ENCODE measurements around the gene TRIM16. TPM values are rescaled to one million over a fixed set of nuclear protein-coding genes. Genes with fewer than 3 reads are reported as not detected.

TRIM16 gene
- total and polyA plus RNA-seq, 9 of the 15 experiments (the other 6 are each of a cell fraction or from before 2014, with no cell fraction given) = 3.5 to 9.2 (median 8.2) TPM

DNA sequence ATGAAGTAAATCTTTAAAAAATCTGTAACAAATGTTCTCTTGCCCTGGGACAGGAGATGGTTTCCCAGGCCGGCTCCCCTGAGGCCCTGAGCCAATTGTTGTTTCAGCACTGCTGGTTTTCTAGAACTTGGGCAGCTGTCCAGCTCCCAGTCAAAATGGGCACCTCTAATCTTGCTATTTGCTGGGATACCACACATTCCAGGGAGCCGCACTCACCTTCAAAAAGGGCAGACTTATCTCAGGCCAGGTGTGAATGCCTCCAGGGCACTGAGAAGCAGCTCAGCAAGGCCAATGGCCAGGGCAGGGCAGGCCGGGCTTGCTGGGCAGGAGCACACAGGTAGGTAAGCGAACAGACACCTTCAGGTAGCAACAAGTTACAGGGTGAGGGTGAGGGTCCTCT is 24.4 kb downstream of the TRIM16 start:
- in situ Hi-C loops (cut with MboI) (no loop called here), intact Hi-C loops (cut with micrococcal nuclease) (no loop called here)
- no TSS peak for BruUV-seq (replicated peaks)
- H3K9me1 ChIP-seq (ENCODE audit: control insufficient read depth, insufficient read depth, low read length) = no peaks in the 10 kb centered on the region
- ChIA-PET CTCF (ENCODE audit: low intra/inter-chr PET ratio) (no interaction called here), POLR2A (no interaction called here)
- DNase-seq (ENCODE audit: extremely low read depth in 1 of 4, low spot score in 3 of 4) = no peak
- no peaks in the 10 kb centered on the region for H3K27me3 ChIP-seq (ENCODE audit: control insufficient read depth in 2 of 2, insufficient read depth in 2 of 2, low read length in 2 of 2)
- no peak overlapping the region for H3K27ac ChIP-seq (ENCODE audit: extremely low read depth, low read depth, low read length)
- no peaks in the 10 kb centered on the region for H3K79me2 ChIP-seq (ENCODE audit: control insufficient read depth, insufficient read depth, low read length)
- no peaks in the 10 kb centered on the region for H4K20me1 ChIP-seq (replicated peaks; ENCODE audit: control insufficient read depth, insufficient read depth, low read length)
- ATAC-seq = no peak
- H3K4me3 ChIP-seq = no peak overlapping the region
- no peaks in the 10 kb centered on the region for H3K9me3 ChIP-seq (replicated peaks; ENCODE audit: control insufficient read depth, insufficient read depth, low read depth, low read length)
- no peak for TF ChIP-seq RBM15 (IDR thresholded peaks at IDR 0.05; ENCODE audit: insufficient read depth, low read length)
- H3K4me1 ChIP-seq (replicated peaks in 1 of 2; ENCODE audit: control insufficient read depth in 2 of 2, insufficient read depth in 2 of 2, low read length in 2 of 2) = no peaks in the 10 kb centered on the region
- H3K4me2 ChIP-seq (ENCODE audit: insufficient read depth, low read length) = no peak overlapping the region
- peaks cover 8% of the 10 kb centered on the region; the same call in 1 of the 3 replicates for H3K36me3 ChIP-seq (ENCODE audit: control insufficient read depth, insufficient read depth, low read length)
- H3K9ac ChIP-seq (ENCODE audit: insufficient read depth in 1 of 2, low read depth in 2 of 2, low read length in 2 of 2) = no peak overlapping the region
- FAIRE-seq = no peak
- WGBS (ENCODE audit: insufficient coverage, low coverage, missing lambda C conversion rate) = 92% methylated on average over 2 of the region's 4 CpGs
- no peak overlapping the region for H2AFZ ChIP-seq (ENCODE audit: low read depth, low read length)

DNA sequence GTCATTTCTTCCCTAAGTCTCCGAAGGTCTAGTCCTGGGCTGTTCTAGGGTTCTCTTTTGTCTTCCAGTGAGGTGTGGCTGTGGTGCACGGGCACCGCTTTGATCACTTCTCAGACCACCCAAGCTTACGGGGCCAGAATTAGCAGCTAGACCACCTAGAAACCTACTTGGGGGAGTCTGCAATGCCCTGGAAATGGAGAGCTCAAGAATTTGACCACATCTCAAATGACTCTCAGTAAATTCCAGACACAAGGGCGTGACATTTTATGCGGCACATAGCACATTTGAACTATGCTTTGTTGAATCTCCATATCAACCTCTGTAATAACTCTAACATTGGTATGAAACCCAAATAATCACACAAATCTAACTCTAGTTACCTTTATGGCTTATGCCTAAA is 24.9 kb downstream of the TRIM16 start:
- in situ Hi-C loops (cut with MboI) (no loop called here), intact Hi-C loops (cut with micrococcal nuclease) (no loop called here)
- H3K4me2 ChIP-seq (ENCODE audit: insufficient read depth, low read length) = no peak overlapping the region
- H2AFZ ChIP-seq (ENCODE audit: low read depth, low read length) = no peak overlapping the region
- no peaks in the 10 kb centered on the region for H3K9me1 ChIP-seq (ENCODE audit: control insufficient read depth, insufficient read depth, low read length)
- FAIRE-seq (no peak), DNase-seq (ENCODE audit: extremely low read depth in 1 of 4, low spot score in 3 of 4) (no peak), ATAC-seq (no peak)
- H3K9me3 ChIP-seq (replicated peaks; ENCODE audit: control insufficient read depth, insufficient read depth, low read depth, low read length) = no peaks in the 10 kb centered on the region
- no peaks in the 10 kb centered on the region for H3K79me2 ChIP-seq (ENCODE audit: control insufficient read depth, insufficient read depth, low read length)
- H3K36me3 ChIP-seq (ENCODE audit: control insufficient read depth, insufficient read depth, low read length) = peaks cover 8% of the 10 kb centered on the region; the same call in 1 of the 3 replicates
- no peaks in the 10 kb centered on the region for H4K20me1 ChIP-seq (replicated peaks; ENCODE audit: control insufficient read depth, insufficient read depth, low read length)
- CTCF ChIA-PET (ENCODE audit: low intra/inter-chr PET ratio) = no interaction called here
- H3K27ac ChIP-seq (ENCODE audit: extremely low read depth, low read depth, low read length) = no peak overlapping the region
- POLR2A ChIA-PET = no interaction called here
- H3K4me1 ChIP-seq (replicated peaks in 1 of 2; ENCODE audit: control insufficient read depth in 2 of 2, insufficient read depth in 2 of 2, low read length in 2 of 2) = no peaks in the 10 kb centered on the region
- H3K4me3 ChIP-seq = no peak overlapping the region
- no peaks in the 10 kb centered on the region for H3K27me3 ChIP-seq (ENCODE audit: control insufficient read depth in 2 of 2, insufficient read depth in 2 of 2, low read length in 2 of 2)
- H3K9ac ChIP-seq (ENCODE audit: insufficient read depth in 1 of 2, low read depth in 2 of 2, low read length in 2 of 2) = no peak overlapping the region
- WGBS (ENCODE audit: insufficient coverage, low coverage, missing lambda C conversion rate) = 92% methylated on average over 6 of the region's 6 CpGs
- BruUV-seq (replicated peaks) = no TSS peak
- TF ChIP-seq, protein P1, sequence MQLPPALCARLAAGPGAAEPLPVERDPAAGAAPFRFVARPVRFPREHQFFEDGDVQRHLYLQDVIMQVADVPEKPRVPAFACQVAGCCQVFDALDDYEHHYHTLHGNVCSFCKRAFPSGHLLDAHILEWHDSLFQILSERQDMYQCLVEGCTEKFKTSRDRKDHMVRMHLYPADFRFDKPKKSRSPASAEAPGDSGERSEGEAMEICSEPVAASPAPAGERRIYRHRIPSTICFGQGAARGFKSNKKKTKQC (CRISPR knock-in tag; IDR thresholded peaks at IDR 0.05) = no peak
- TF ChIP-seq PHB (CRISPR knock-in tag; IDR thresholded peaks at IDR 0.05) = no peak
- TF ChIP-seq PHTF2 (CRISPR knock-in tag; IDR thresholded peaks at IDR 0.05) = no peak
- no peak for TF ChIP-seq LEF1 (IDR thresholded peaks at IDR 0.05)
- no peak for TF ChIP-seq CREBBP (IDR thresholded peaks at IDR 0.05; ENCODE audit: low read depth, low read length)
- no peak for TF ChIP-seq GABPB2 (CRISPR knock-in tag; conservative IDR thresholded peaks at IDR 0.05)
- no peak for TF ChIP-seq FOS (IDR thresholded peaks at IDR 0.05; ENCODE audit: extremely low read depth, insufficient read length)
- TF ChIP-seq ZNF282 (CRISPR knock-in tag; IDR thresholded peaks at IDR 0.05) = no peak
- no peak for TF ChIP-seq HMG20B (CRISPR knock-in tag; IDR thresholded peaks at IDR 0.05)
- TF ChIP-seq PHF21A (IDR thresholded peaks at IDR 0.05; ENCODE audit: borderline replicate concordance, low read depth) = no peak
- no peak for TF ChIP-seq ZKSCAN8 (CRISPR knock-in tag; IDR thresholded peaks at IDR 0.05)
- no peak for TF ChIP-seq TOE1 (IDR thresholded peaks at IDR 0.05; ENCODE audit: borderline replicate concordance)
- no peak for TF ChIP-seq TOE1 (CRISPR knock-in tag; IDR thresholded peaks at IDR 0.05; ENCODE audit: borderline replicate concordance, low read depth)
- TF ChIP-seq RBFOX2 (IDR thresholded peaks at IDR 0.05; ENCODE audit: low read depth, low read length) = no peak
- no peak for TF ChIP-seq ZNF778 (CRISPR knock-in tag; IDR thresholded peaks at IDR 0.05)
- TF ChIP-seq ZNF324 (CRISPR knock-in tag; IDR thresholded peaks at IDR 0.05) = no peak

Data from K562 (cell line).